DMS153 treated with DMSO at 0.1 percent for 48 hours (cell line): ENCODE data around the gene PHB1.

Source experiments
- DNase-seq: peaks from one replicate; lab custom pipeline; 2025; ENCODE audit not compliant: unreplicated experiment; lab: John Stamatoyannopoulos, UW

Gene PHB1

GRCh38 chr17:49414622-49415350 is at the start of gene PHB1:
Gene PHB1, minus strand, starts transcription at chr17:49414882. Its CDS starts 1,618 bp downstream, at chr17:49413264.
- peak; percentile 98 for DNase-seq

- no peak for DNase-seq
Measured at GRCh38 chr17:49464049-49464448, 49.4 kb upstream of the PHB1 start.

DNA sequence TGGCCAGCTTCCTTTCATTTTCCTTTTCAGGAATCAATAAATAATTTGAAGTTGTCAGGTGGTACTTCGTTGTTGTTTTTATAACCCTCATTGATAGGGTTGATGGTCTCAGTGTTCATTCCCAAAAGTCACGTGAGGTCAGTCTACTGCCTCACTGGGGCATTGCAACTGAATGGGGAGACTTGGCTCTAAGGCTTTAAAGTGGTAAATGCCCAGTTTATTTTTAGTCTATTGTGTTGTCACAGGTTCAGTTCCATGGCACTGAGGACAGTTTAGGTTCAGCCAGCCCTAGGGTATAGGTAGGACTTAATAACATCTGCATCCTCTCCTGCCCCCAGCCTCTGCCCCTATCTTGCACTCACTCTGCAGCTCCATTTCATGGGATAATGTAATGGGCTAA is 46.9 kb upstream of the PHB1 start:
- no peak for DNase-seq

- no peak for DNase-seq
Measured at GRCh38 chr17:49460401-49460800, 45.7 kb upstream of the PHB1 start.

DNA sequence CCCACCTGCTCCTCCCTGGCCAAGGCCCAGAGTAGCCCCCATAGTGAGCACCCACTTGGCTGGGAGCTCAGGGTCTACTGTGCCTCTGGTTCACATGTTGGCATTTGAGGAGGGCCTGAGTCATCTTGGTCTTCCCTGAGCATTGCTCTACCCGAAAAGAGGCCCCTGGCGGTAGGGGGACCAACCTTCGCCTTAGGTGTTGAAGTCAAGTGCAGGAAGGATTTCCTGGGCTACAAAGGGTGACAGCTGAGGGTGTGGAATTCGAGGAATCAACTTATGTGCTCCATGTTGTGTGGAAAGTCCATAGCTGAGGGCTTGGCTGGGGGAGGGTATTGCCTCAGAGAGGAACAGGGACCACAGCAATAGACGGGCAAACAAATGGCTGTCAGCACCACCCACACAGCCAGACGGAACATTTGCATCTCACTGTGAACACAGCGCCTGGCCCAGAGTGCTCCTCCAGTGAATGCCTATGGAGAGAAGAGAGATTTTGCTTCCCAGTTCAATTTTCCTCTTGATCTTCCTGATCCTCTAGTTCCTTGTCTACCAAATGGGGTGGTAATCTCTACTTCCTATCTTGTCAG is 44.8 kb upstream of the PHB1 start:
- no peak for DNase-seq

DNA sequence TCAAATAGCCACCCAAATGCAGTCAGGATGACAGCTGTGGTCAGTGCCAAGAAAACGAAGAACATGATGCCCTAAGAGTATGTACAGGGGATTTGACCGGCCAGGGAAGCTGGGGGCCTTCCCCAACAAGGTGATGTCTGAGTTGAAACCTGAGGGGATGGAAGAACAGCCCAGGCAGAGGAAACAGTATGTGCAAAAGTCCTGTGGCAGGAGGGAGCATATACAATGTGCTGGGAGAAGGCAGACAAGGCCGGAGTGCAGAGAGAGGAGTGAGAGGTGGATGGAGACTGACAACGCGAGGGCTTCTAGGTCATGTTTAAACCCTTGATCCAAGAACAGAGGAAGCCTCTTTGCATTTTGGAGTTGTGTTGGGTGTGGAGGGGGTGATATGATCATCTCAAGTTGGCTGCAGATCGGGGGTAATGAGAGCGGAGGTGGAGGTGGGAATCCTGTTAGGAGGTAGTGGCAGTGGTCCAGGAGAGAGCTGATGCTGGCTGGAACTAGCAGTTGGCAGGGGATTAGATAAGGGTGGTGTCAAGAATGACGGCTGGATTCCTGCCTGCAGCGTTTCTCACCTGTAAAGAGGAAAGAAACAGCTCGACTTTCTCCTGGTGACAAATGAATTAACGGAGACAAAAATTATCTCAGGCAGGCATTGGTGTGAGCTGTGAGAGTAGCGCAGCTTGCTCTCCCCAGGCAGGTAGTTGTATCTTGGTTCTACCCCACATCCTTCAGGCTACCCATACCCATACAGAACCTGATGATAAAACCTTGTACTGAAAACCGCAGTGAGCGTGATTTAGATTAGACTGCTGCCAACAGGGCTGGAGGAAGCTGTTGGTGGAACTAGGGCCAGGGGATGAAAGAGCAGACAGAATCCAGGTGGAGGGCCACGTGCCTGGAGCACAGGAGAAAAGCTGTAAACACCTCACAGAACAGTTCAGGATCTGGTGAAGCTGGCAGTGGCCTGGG is 43.2 kb upstream of the PHB1 start:
- DNase-seq, result no peak

DNA sequence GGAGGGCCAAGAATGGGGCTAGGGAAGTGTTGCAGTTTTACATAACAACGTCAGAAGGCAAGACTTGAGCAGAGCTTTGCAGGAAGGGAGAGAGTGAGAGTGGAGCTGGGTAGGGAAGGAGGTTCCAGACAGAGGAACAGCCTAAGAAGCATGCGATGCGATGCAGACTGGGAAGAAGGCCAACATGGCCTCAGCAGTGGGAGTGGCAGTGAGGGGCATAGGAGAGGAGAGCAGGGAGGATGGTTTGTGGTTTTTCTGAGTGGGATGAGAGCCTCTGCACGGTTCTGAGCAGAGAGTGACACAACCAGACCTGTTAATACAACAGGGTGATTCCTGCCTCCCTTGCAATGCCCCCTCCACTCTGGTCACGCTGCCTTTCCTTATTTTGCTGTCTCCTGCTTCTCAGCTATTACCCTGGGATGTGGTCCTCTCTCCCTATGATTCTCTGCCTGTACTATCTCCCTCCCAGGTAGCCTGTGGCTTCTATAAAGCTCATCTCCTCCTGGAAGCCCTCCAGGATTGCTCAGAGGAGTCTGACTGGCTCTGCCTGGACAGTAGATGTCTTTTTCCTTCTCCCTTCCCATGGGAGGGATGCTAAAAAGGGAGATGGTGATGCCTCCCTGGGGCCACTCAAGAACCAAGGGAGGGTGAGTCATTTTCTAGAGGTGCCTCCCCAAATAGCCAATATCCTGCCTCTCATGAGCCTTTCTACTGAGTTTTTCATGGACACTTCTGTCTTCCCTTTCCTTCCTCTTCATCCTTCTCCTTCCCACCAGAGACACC is 41.7 kb upstream of the PHB1 start:
- DNase-seq, result no peak

DNA sequence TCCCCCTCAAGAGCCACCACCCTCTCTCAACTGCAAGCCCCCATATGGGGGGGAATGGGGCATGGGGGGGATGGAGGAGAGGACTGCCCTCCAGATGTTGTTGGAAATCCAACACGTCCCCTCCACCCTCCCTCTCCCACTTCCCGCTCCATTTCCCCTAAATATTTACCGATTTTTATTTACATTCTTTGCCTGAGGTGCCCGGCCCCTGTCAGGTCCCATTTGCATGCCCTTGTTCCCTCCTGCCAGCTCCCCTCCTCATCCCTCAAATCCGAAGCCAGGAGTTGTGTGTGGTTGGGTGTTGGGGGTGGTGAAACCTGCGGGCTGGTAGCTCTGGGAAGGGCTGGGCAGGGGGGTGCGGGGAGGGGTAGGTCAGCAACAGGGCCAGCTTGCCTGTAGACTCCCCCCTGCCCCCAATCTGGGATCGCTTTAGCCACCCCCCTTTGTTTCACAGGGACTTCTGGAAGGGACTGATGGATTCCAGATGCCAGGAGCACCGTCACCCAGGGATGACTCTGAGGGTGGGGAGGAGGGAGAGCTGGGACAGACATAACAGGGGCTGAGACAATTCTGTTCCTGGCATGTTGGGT is 40.7 kb upstream of the PHB1 start:
- DNase-seq, result no peak

DNA sequence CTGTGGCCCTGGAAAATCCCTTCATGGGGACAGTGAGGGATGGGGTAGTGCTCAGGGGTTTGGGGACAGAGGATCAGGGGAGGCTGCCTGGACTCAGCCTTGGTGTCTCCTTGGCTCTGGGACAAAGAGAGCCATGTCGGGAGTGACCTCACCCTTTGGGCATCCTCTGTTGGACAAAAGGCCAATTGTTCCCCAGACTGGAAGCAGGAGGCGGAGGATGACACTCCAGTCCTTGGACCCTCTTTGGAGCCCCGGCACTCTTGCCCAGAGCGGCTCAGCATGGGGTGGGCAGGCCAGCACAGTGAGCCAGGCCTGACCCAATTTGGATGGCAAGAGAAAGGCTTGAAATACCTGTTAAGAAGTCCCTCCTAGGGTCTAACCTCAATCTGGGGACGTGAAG is 39.4 kb upstream of the PHB1 start:
- DNase-seq, result no peak

GRCh38 chr17:49452661-49453060 is 38.0 kb upstream of the PHB1 start:
- no peak for DNase-seq

DNA sequence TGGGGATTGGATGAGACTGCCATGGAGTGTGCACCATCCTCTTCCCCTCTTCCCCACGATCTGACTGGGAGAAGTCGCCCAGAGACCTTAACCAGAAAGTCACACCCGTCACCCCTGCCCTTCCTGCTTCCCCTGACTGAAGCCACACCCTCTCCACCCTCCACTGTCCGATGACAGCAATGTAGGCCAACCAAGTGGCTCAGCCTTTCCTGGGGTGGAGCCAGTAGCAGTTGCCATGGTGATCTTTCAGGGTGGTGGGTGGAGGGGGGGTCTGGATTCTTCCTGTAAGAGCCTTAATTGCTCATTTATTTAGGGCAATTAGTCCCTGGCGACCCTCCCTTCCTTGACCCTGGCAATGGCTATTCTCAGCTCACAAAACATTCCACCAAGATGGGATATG is 37.5 kb upstream of the PHB1 start:
- DNase-seq, result no peak

- no peak for DNase-seq
Measured at GRCh38 chr17:49450735-49451134, 36.1 kb upstream of the PHB1 start.

DNA sequence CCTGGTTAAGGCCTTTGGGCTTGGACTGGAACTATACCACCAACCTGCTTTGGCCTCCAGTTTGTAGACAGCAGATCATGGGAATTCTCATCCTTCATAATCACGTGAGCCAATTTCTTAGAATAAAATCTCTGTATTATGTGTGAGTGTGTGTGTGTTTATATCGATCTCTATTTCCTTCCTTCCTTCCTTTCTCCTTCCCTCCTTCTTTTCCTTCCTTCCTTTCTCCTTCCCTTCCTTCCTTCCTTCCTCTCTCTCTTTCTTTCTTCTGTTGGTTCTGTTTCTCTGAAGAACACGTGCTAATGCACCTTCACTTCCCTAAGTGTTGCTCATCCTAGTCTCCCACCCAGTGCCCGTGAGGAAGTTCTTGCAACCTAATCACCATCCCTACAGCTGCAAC is 35.5 kb upstream of the PHB1 start:
- no peak for DNase-seq

GRCh38 chr17:49447628-49448302 is 33.1 kb upstream of the PHB1 start:
- DNase-seq, result no peak

DNA sequence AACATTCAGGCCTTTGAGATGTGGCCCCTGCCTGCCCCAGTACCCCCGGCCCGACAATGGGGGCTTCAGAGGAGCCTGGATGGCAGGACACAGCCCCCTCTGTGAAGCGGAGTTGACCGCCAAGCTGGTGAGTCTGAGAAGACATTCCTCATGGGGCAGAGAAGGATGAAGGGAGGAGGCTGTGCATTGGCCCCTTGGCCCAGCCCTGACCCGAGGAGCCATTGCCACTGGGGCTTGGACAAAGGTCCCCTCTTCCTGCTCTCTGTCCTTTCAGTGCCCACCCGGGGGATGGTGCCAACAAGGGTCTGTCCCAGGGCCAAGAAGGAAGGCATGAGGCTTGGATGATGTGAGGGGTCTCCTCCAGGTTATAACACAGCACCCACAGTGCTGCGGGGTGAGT is 30.9 kb upstream of the PHB1 start:
- no peak for DNase-seq

GRCh38 chr17:49444384-49444783 is 29.7 kb upstream of the PHB1 start:
- no peak for DNase-seq

GRCh38 chr17:49443862-49444261 is 29.2 kb upstream of the PHB1 start:
- DNase-seq, result no peak

DNA sequence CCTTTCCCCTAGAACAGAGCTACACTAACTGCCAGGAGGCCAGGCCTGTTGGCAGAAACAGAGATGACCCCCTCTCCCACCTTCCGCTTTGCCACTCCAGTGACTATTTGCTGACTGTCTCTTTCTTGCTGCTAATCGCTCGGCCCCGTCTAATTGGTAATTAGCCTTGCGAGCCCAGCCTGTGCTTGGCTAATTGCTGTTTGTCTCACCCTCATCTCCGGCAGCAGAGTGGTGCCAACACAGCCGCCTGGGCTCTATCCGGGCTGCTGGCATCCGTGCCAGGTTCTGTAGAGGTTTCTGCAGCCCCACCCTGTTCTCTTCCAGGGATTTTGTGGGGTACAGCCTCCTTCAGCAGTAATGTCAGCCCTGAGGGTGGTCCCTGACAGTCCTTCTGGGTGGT is 27.4 kb upstream of the PHB1 start:
- DNase-seq, result no peak

DNA sequence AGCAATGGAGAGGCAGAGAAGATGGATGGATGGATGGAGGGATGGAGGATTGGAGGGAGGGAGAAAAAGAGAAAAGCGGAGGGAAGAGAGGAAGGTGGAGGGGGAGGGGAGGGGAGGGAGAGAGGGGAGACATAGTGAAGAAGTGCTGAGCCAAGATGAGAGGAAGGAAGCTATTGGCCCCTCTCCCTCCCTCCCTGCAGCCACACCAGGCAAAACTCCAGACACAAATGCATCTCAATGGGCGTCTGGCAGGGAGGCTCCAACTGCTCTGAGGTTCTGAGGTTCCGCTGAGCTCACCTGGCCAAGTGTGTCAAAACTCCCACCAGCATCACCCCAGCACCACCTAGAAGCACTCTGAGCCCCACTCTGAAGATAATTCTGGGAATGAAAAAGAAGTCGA is 26.9 kb upstream of the PHB1 start:
- no peak for DNase-seq

GRCh38 chr17:49440581-49440980 is 25.9 kb upstream of the PHB1 start:
- no peak for DNase-seq
